GM03348 (cell line): ENCODE data around the gene ZNF592.
"Not testable (repeated sequence)": the region's sequence is repeated elsewhere in the genome, so short reads cannot be mapped to it uniquely, and the experiment has no call there.

Source experiments
- DNase-seq: peaks from one replicate; pipeline ENCODE4 v3.0.0; 2012; ENCODE audit warnings: low spot score

The ZNF592 gene

GRCh38 chr15:84748274-84749110 is at the start of gene ZNF592:
Gene ZNF592 (plus strand): TSS chr15:84748592. CDS start chr15:84782676, 34,084 bp downstream.
- peak; percentile 96 for DNase-seq

- DNase-seq: no peak
Observed at GRCh38 chr15:84699538-84700191, 48.7 kb upstream of the ZNF592 start.

GRCh38 chr15:84702961-84703482 is 45.4 kb upstream of the ZNF592 start:
- DNase-seq: no peak

DNA sequence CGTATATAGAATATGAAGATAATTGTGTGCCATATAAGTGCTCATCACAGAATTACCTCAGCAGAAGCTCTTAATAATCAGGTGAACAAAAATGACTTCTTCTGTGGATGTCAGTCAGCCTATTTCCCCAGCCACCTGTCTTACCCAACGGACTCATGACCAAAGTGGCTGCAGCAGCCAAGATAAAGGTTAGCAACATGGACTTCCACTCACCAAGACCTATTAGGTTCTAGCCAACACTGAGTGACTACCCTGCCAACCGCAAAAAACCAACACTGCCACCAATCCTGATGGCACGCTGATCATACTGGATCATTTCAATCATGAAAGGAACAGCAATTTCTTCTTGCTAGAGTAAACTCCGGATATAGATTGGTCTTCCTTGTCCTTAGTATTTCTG is 44.6 kb upstream of the ZNF592 start:
- DNase-seq: no peak

GRCh38 chr15:84714372-84714771 is 34.0 kb upstream of the ZNF592 start:
- DNase-seq: no peak

DNA sequence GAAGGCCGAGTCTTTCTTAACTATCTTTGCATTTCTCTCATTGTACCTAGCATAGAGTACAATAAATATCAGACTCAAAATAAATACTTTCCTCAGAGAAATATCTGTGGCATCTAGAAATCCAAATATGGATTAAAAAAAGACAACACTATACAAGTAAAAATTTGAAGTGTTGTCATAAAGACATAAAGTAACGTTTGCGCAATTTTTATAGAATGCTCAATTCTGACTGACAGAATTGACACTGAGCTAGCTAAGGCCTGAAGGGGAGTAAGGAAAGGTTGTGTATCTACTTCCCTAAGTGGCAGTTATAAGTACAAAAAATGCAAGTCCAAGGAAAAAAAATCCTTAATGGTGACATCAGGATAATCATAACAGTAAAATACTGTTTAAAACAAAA is 33.6 kb upstream of the ZNF592 start:
- no peak for DNase-seq

- peak; percentile 25 for DNase-seq
Observed at GRCh38 chr15:84715441-84716035, 32.9 kb upstream of the ZNF592 start.

GRCh38 chr15:84716036-84716732 is 32.2 kb upstream of the ZNF592 start, which contains the start of gene SEC11A:
Gene SEC11A (minus strand): TSS chr15:84716139. CDS start chr15:84716075, 64 bp downstream.
- peak; percentile 98 for DNase-seq

DNA sequence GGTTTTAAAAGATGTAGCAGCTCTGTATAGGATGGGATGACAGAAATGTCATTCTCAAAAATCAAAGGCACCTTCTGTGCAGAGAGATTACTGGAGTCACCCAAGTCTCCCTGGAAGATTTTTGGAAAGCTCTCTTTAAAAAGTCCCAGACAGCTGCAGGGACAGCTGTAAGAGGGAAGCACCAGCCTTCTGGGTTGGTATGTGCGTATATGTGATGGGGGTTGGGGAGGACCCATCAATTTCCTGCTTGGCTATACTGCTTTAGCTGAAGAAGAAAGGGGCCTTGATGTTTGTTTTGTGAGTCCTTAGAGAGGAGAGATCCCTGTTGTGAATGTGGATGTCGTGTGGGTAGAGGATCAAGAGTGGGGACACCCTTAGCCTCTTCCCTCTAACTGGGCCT is 27.0 kb upstream of the ZNF592 start:
- no peak for DNase-seq

- DNase-seq: no peak
Observed at GRCh38 chr15:84722628-84723027, 25.8 kb upstream of the ZNF592 start.

DNA sequence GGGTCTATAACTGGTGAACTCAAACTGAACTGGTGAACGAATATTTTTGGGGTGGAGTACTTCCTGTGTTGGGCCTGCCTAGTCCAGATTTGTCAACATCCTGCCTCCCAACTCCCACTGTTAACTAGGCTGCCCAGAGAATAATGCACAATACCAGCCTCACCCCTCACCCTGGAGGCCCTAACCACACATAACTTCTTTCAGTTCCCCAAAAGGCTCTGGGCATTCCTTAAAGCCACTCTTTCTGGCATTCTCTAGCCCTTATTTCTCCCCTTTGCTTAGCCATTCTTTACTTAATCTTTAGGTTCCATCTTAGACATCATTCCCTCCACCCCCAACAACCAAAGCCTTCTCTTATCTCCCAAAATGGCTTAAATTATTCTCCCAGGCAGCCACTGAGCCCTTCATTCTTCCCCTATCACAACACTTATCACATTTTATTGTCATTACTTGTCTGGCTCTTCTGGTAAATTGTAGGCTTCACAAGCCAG is 23.3 kb upstream of the ZNF592 start:
- DNase-seq: peak; percentile 70

DNA sequence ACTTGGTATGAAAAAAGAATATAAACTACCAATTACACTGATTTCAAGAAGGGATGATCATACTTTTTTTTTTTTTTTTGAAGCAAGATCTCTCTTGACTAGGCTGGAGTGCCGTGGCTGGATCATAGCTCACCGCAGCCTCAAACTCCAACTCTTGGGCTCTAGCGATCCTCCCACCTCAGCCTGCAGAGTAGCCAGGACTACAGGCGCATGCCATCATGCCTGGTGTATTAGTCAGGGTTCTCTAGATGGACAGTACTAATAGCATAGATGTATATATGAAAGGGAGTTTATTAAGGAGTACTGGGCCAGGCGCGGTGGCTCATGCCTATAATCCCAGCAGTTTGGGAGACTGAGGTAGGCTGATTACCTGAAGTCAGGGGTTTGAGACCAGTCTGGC is 21.0 kb upstream of the ZNF592 start:
- DNase-seq: no peak

- peak; percentile 85 for DNase-seq
Observed at GRCh38 chr15:84731774-84732173, 16.6 kb upstream of the ZNF592 start.

DNA sequence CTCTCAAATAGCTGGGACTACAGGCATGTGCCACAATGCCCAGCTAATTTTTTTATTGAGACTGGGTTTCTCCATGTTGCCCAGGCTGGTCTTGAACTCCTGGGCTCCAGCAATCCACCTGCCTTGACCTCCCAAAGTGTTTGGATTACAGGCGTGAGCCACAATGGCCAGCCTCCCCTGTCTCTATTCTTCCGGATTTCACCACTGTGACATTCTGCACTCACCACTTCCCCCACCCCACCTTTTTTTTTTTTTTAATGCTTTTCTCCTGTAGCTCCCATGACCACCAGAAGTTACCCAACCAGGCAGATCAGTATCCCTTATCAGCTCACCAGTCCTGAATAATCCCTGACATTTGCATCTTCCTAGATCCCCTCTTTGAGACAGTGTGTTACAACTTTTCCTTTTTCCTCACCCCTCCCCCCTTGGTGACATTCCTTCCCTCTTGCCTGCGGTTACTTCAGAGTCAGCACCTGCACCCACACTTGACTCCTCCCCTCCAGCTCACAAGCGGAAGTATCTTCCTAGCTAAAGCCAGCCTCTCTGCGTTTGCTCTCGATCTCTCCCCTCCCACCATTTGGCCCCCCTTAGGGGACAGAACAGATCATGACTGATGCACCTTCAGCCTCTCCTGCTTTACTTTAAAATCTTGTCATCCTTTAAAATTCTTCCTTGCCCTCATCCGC is 13.5 kb upstream of the ZNF592 start:
- DNase-seq: no peak

GRCh38 chr15:84735480-84736061 is 12.8 kb upstream of the ZNF592 start:
- DNase-seq: not testable (repeated sequence)

- no peak for DNase-seq
Observed at GRCh38 chr15:84736375-84736774, 12.0 kb upstream of the ZNF592 start.

DNA sequence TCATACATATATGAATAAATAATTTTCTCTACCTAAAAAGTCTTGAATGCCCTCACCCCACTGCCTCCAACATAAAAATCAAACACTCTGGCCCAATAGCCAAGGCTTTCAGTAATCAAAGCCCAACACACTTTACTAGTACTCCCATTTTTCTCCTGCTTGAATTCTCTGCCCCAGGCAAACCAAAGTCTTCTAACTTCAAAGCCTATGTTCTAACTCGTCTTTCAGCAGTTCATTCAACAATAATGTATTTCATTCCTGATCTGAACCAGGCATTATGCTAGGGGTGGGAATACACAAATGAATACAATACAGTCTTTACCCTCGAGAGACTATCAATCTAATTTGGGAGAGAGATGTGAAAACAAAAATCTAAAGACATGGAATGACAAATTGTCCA is 11.4 kb upstream of the ZNF592 start:
- no peak for DNase-seq

DNA sequence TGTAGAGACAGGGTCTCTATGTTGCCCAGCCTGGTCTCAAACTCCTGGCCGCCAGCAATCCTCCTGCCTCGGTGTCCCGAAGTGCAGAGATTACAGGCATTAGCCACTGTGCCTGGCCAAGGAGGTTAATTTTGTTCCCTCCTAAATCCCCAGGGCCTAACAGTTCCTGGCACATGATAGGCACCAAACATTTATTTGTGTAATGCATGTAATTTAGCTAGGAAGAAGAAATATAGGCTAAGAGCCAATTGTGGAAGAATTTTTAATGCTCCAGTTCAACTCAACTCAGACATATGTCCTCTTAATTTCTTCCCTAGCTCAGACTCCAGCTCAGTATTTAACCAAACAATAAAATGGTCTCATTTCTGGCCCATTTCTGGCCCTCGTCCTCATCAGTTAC is 7.7 kb upstream of the ZNF592 start:
- no peak for DNase-seq

- DNase-seq: no peak
Observed at GRCh38 chr15:84741121-84741520, 7.3 kb upstream of the ZNF592 start.

- DNase-seq: peak; percentile 67
Observed at GRCh38 chr15:84747416-84748273, 747 bp upstream of the ZNF592 start.
